B cell (primary cell): ENCODE measurements around the gene ESPL1.

Source experiments
- EZH2 ChIP-seq: IDR thresholded peaks from 2 replicates; pipeline ENCODE4 v1.6.1; 2012; ENCODE audit warnings: borderline replicate concordance, low read depth, mild to moderate bottlenecking, moderate library complexity, low read length; ENCODE audit not compliant: insufficient read depth, poor library complexity, severe bottlenecking
- TF ChIP-seq, protein P1 (sequence below): fragments of 200-600 bp; IDR thresholded peaks from one replicate; pipeline ENCODE4 v1.8.0; 2022; ENCODE audit warnings: antibody characterized with exemption, mild to moderate bottlenecking

DNA sequence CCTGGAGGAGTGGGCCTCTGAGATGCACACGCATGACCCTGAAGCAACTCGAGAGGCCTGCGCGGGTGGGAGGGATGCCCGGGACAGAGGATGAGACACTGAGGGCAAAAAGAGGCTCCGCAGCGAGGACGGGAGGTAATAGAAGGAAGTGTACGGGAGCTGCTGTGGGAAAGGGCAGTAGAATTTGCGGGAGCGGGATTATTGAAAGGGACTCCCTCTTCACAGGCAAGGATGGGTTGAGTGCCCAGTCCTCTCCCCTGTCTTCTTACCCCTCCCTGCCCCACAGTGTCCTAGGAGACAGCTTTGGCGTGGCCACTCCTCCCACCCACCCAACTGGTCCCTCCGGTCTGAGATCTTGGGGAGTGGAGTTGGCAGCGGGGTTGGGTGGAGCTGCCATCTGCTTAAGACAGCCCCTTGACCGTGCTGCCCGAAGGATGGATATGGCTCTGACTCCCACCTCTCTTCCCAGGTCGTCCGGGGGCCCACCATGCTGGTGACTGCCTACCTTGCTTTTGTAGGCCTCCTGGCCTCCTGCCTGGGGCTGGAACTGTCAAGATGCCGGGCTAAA, 15.7 kb upstream of the ESPL1 start:
- TF ChIP-seq, protein P1, sequence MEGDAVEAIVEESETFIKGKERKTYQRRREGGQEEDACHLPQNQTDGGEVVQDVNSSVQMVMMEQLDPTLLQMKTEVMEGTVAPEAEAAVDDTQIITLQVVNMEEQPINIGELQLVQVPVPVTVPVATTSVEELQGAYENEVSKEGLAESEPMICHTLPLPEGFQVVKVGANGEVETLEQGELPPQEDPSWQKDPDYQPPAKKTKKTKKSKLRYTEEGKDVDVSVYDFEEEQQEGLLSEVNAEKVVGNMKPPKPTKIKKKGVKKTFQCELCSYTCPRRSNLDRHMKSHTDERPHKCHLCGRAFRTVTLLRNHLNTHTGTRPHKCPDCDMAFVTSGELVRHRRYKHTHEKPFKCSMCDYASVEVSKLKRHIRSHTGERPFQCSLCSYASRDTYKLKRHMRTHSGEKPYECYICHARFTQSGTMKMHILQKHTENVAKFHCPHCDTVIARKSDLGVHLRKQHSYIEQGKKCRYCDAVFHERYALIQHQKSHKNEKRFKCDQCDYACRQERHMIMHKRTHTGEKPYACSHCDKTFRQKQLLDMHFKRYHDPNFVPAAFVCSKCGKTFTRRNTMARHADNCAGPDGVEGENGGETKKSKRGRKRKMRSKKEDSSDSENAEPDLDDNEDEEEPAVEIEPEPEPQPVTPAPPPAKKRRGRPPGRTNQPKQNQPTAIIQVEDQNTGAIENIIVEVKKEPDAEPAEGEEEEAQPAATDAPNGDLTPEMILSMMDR = peak; percentile 8
- TF ChIP-seq EZH2 = no peak
